Endothelial cell (in vitro differentiated cells): ENCODE results near the gene PIANP. TPM values are rescaled to one million over a fixed set of nuclear protein-coding genes. Genes with fewer than 3 reads are reported as not detected.

Source experiments
- DNase-seq: peaks from one replicate; pipeline ENCODE4 v3.0.0; 2021; ENCODE audit warnings: low spot score
- H3K27ac Mint-ChIP-seq: one replicate; pipeline ENCODE4 v1.8.0; 2021; ENCODE audit warnings: mixed read lengths, inconsistent platforms; ENCODE audit not compliant: unreplicated experiment
- H3K27me3 Mint-ChIP-seq: one replicate; pipeline ENCODE4 v1.8.0; 2021; ENCODE audit warnings: mild to moderate bottlenecking, moderate library complexity, mixed read lengths, inconsistent platforms; ENCODE audit not compliant: unreplicated experiment
- H3K36me3 Mint-ChIP-seq: one replicate; pipeline ENCODE4 v1.8.0; 2021; ENCODE audit warnings: mild to moderate bottlenecking, low read depth, mixed read lengths, inconsistent platforms; ENCODE audit not compliant: unreplicated experiment
- H3K4me1 Mint-ChIP-seq: one replicate; pipeline ENCODE4 v1.8.0; 2021; ENCODE audit warnings: mild to moderate bottlenecking, mixed read lengths, inconsistent platforms; ENCODE audit not compliant: unreplicated experiment
- H3K4me3 Mint-ChIP-seq: one replicate; pipeline ENCODE4 v1.8.0; 2021; ENCODE audit warnings: mild to moderate bottlenecking, mixed read lengths, inconsistent platforms; ENCODE audit not compliant: unreplicated experiment
- H3K9me3 Mint-ChIP-seq: one replicate; pipeline ENCODE4 v1.8.0; 2021; ENCODE audit warnings: mixed read lengths, inconsistent platforms; ENCODE audit not compliant: unreplicated experiment
- total RNA-seq: library from RNA; stranded (reverse); fragmentation: NEBNext Ultra II Directional; extraction: Animal tissue kit (Norgen Biotek cat#: 25700); gene quantifications from one replicate; pipeline ENCODE4 v1.2.1, GENCODE V29; 2021; ENCODE audit not compliant: unreplicated experiment
- TF ChIP-seq, protein P1 (sequence below): fragments of 200-600 bp; sonication (generic); IDR thresholded peaks from one replicate; pipeline ENCODE4 v1.5.0; 2021; ENCODE audit warnings: antibody characterized with exemption; ENCODE audit not compliant: unreplicated experiment

Gene PIANP
- total RNA-seq, 1 donor from 2014 or later: 2.0 TPM

DNA sequence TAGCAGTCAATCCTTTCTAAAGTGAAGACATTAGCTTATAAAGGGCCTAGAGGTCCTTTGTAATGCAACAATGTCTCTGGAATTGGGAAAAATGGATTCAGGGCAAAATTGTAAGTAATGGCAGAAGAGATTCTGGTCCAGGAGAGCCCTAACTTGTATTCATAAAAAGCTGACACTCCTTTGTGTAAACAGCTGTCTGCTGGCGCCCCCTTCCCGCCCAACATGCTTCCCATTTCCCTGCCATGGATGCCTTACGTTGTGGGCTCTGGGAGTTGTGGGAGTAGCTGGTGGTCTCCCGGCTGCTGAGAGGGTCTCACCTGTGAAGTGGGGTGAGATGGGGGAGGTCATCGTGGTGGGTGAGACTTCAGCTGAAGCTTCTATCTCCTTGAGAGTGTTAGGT is 55.7 kb downstream of the PIANP start:
- H3K4me1 Mint-ChIP-seq: peaks cover 59% of the 10 kb centered on the region
- peak overlapping the region; percentile 10 for H3K4me3 Mint-ChIP-seq
- peak; percentile 34 for DNase-seq
- peak overlapping the region; percentile 99 for H3K27ac Mint-ChIP-seq
- TF ChIP-seq, protein P1, sequence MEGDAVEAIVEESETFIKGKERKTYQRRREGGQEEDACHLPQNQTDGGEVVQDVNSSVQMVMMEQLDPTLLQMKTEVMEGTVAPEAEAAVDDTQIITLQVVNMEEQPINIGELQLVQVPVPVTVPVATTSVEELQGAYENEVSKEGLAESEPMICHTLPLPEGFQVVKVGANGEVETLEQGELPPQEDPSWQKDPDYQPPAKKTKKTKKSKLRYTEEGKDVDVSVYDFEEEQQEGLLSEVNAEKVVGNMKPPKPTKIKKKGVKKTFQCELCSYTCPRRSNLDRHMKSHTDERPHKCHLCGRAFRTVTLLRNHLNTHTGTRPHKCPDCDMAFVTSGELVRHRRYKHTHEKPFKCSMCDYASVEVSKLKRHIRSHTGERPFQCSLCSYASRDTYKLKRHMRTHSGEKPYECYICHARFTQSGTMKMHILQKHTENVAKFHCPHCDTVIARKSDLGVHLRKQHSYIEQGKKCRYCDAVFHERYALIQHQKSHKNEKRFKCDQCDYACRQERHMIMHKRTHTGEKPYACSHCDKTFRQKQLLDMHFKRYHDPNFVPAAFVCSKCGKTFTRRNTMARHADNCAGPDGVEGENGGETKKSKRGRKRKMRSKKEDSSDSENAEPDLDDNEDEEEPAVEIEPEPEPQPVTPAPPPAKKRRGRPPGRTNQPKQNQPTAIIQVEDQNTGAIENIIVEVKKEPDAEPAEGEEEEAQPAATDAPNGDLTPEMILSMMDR: no peak
- H3K9me3 Mint-ChIP-seq: no peaks in the 10 kb centered on the region
- H3K36me3 Mint-ChIP-seq: peaks cover 34% of the 10 kb centered on the region
- peaks cover 7% of the 10 kb centered on the region for H3K27me3 Mint-ChIP-seq

GRCh38 chr12:6644257-6644596 is 56.4 kb downstream of the PIANP start:
- H3K27ac Mint-ChIP-seq: peak overlapping the region; percentile 99
- peaks cover 34% of the 10 kb centered on the region for H3K36me3 Mint-ChIP-seq
- TF ChIP-seq, protein P1: no peak
- H3K27me3 Mint-ChIP-seq: peaks cover 10% of the 10 kb centered on the region
- peak overlapping the region; percentile 71 for H3K4me3 Mint-ChIP-seq
- DNase-seq: peak; percentile 37
- no peaks in the 10 kb centered on the region for H3K9me3 Mint-ChIP-seq
- peaks cover 62% of the 10 kb centered on the region for H3K4me1 Mint-ChIP-seq

Other genes with a start within 250 kb of the PIANP start
- 2.8 TPM for gene TAPBPL, start 248.8 kb downstream of the PIANP start, total RNA-seq
- 5.5 TPM for gene VAMP1, start 230.1 kb downstream of the PIANP start, total RNA-seq
- gene MRPL51, start 207.6 kb downstream of the PIANP start, total RNA-seq: 168 TPM
- 25.3 TPM for gene NCAPD2, start 206.7 kb downstream of the PIANP start, total RNA-seq
- gene GAPDH, start 166.3 kb downstream of the PIANP start, total RNA-seq: 2,393 TPM
- gene IFFO1, start 144.8 kb downstream of the PIANP start, total RNA-seq: 82.2 TPM
- gene NOP2, start 132.5 kb downstream of the PIANP start, total RNA-seq: 37.5 TPM
- gene CHD4, start 93.4 kb downstream of the PIANP start, total RNA-seq: 334 TPM
- 2.7 TPM for gene LPAR5, start 64.9 kb downstream of the PIANP start, total RNA-seq
- gene ACRBP, start 53.4 kb downstream of the PIANP start, total RNA-seq: 19.3 TPM
- gene ING4, start 37.7 kb downstream of the PIANP start, total RNA-seq: 41.3 TPM
- gene ZNF384, start 11.4 kb downstream of the PIANP start, total RNA-seq: 85.2 TPM
- 25.1 TPM for gene COPS7A, start 23.2 kb upstream of the PIANP start, total RNA-seq
- 118 TPM for gene MLF2, start 52.3 kb upstream of the PIANP start, total RNA-seq
- gene PTMS, start 65.5 kb upstream of the PIANP start, total RNA-seq: 864 TPM
- gene LAG3, start 71.7 kb upstream of the PIANP start, total RNA-seq: 7.6 TPM
- gene CD4, start 88.7 kb upstream of the PIANP start, total RNA-seq: 4.7 TPM
- gene GPR162, start 121.0 kb upstream of the PIANP start, total RNA-seq: 52.7 TPM
- gene P3H3, start 127.6 kb upstream of the PIANP start, total RNA-seq: 48.8 TPM
- gene GNB3, start 140.1 kb upstream of the PIANP start, total RNA-seq: 9.0 TPM
- 6.2 TPM for gene CDCA3, start 150.5 kb upstream of the PIANP start, total RNA-seq
- 119 TPM for gene USP5, start 151.3 kb upstream of the PIANP start, total RNA-seq
- gene TPI1, start 166.7 kb upstream of the PIANP start, total RNA-seq: 356 TPM
- gene SPSB2, start 172.5 kb upstream of the PIANP start, total RNA-seq: 6.7 TPM
- gene LRRC23, start 204.0 kb upstream of the PIANP start, total RNA-seq: 5.7 TPM
- gene ENO2, start 213.8 kb upstream of the PIANP start, total RNA-seq: 5.3 TPM
- gene ATN1, start 227.1 kb upstream of the PIANP start, total RNA-seq: 144 TPM
- not detected for gene RNU7-1, start 243.0 kb upstream of the PIANP start, total RNA-seq
- gene C12orf57, start 243.2 kb upstream of the PIANP start, total RNA-seq: 225 TPM